Lung (tissue), 12 donors: ENCODE data around the gene TGFA. TPM values are rescaled to one million over a fixed set of nuclear protein-coding genes. Genes with fewer than 3 reads are reported as not detected.

Experiments
- ATAC-seq: fragments of 200-7000 bp; cut with Tn5 transposase; one replicate; pipeline ENCODE4 v1.9.1; 2020; ENCODE audit warnings: moderate number of reproducible peaks; ENCODE audit not compliant: insufficient read depth, low FRiP score
- DNase-seq, 3 donors: peaks; one replicate each; pipeline ENCODE4 v3.0.0-alpha.2; 2013 to 2017
- H3K27ac ChIP-seq, 2 donors: one replicate each; pipeline ENCODE4 v1.5.1; 2013; ENCODE audit warnings: mild to moderate bottlenecking in 2 of 2, moderate library complexity in 2 of 2, control low read depth in 1 of 2, inconsistent platforms in 1 of 2, low read depth in 1 of 2, low read length in 1 of 2
- H3K27me3 ChIP-seq, 3 donors: one replicate each; pipeline ENCODE4 v1.5.1; 2013; ENCODE audit warnings: low read length in 2 of 3; ENCODE audit not compliant: control insufficient read depth in 3 of 3, insufficient read depth in 3 of 3
- H3K36me3 ChIP-seq, 4 donors: one replicate each; pipeline ENCODE4 v1.5.1; 2013; ENCODE audit warnings: low read length in 4 of 4, mild to moderate bottlenecking in 1 of 4, moderate library complexity in 1 of 4; ENCODE audit not compliant: control insufficient read depth in 4 of 4, insufficient read depth in 4 of 4
- H3K4me1 ChIP-seq, 5 donors: one replicate each; pipeline ENCODE4 v1.5.1; 2013; ENCODE audit warnings: low read length in 5 of 5, mild to moderate bottlenecking in 2 of 5, moderate library complexity in 1 of 5; ENCODE audit not compliant: control insufficient read depth in 5 of 5, insufficient read depth in 5 of 5
- H3K4me3 ChIP-seq: one replicate; pipeline ENCODE4 v1.5.1; 2013; ENCODE audit warnings: mild to moderate bottlenecking, control low read depth, moderate library complexity
- H3K9ac ChIP-seq, 2 donors: one replicate each; pipeline ENCODE4 v1.5.1; 2013; ENCODE audit warnings: low read length in 2 of 2, control low read depth in 1 of 2; ENCODE audit not compliant: insufficient read depth in 1 of 2
- H3K9me3 ChIP-seq, 4 donors: one replicate each; pipeline ENCODE4 v1.5.1; 2013; ENCODE audit warnings: low read length in 3 of 4, mild to moderate bottlenecking in 1 of 4, moderate library complexity in 1 of 4; ENCODE audit not compliant: control insufficient read depth in 4 of 4, insufficient read depth in 3 of 4
- CTCF ChIP-seq: IDR thresholded peaks from 2 replicates; pipeline ENCODE4 v1.5.1; 2012; ENCODE audit warnings: mild to moderate bottlenecking; ENCODE audit errors: control extremely low read depth, extremely low read depth
- WGBS, 2 donors: extraction: QIAGEN DNeasy Blood & Tissue Kit; methylation state at CpG; one replicate each; pipeline ENCODE4 v1.1.7; 2013; 5-methylcytosine and 5-hydroxymethylcytosine counted together
- polyA plus RNA-seq, 2 donors: library from polyadenylated mRNA; stranded (reverse); fragments of 200-250 nt; gene quantifications; one replicate each; pipeline ENCODE4 v1.2.1, GENCODE V29; 2013
- total RNA-seq, 2 donors: library from RNA; depleted of rRNA in 1 of 2; stranded (reverse); fragments of >200 nt in 1 of 2; gene quantifications; one replicate each; pipeline ENCODE4 v1.2.1, GENCODE V29; 2014 to 2021
- donor health status: control.
- donor health status: control.
- donor health status: Bipolar disorder and iron deficiency.
- donor health status: healthy.
- donor health status: DM: yes; HTN: yes; CAD: no.

Gene TGFA
- total and polyA plus RNA-seq, 4 donors, result 1.9 to 13.0 (median 7.0) TPM

GRCh38 chr2:70494293-70494886 is 59.2 kb downstream of the TGFA start:
- Histone ChIP-seq H3K4me3 (no peak overlapping the region), H3K27ac (no peak overlapping the region), H3K9me3 (no peaks in the 10 kb centered on the region), H3K27me3 (no peaks in the 10 kb centered on the region), H3K36me3 (no peaks in the 10 kb centered on the region), H3K4me1 (no peaks in the 10 kb centered on the region), H3K9ac (no peak overlapping the region)
- 78 to 90% methylated on average over 3 of the region's 3 CpGs for WGBS, 2 donors
- ATAC-seq (no peak), DNase-seq (no peak)
- no peak for TF ChIP-seq CTCF

- Histone ChIP-seq H3K9me3 (no peaks in the 10 kb centered on the region), H3K4me3 (no peak overlapping the region), H3K36me3 (no peaks in the 10 kb centered on the region), H3K4me1 (peaks cover 0 to 1% (median 0%) of the 10 kb centered on the region in 5 donors), H3K27me3 (no peaks in the 10 kb centered on the region), H3K9ac (no peak overlapping the region), H3K27ac (no peak overlapping the region)
- 80 to 84% methylated on average over 5 of the region's 5 CpGs for WGBS, 2 donors
- ATAC-seq, result no peak
- no peak for TF ChIP-seq CTCF
- no peak for DNase-seq
These were observed 63.2 kb downstream of the TGFA start for GRCh38 chr2:70490381-70490780.

GRCh38 chr2:70489165-70489564 is 64.5 kb downstream of the TGFA start:
- Histone ChIP-seq H3K27ac (no peak overlapping the region), H3K9me3 (no peaks in the 10 kb centered on the region), H3K9ac (no peak overlapping the region), H3K36me3 (no peaks in the 10 kb centered on the region), H3K4me3 (no peak overlapping the region), H3K27me3 (no peaks in the 10 kb centered on the region), H3K4me1 (peaks cover 0 to 1% (median 0%) of the 10 kb centered on the region in 5 donors)
- no peak for DNase-seq
- no peak for ATAC-seq
- TF ChIP-seq CTCF, result no peak
- WGBS, 2 donors, result 79 to 90% methylated on average over 10 of the region's 10 CpGs

- 83 to 91% methylated on average over 1 of the region's 1 CpG for WGBS, 2 donors
- ATAC-seq (no peak), DNase-seq (no peak)
- Histone ChIP-seq H3K27me3 (peaks cover 0 to 2% (median 0%) of the 10 kb centered on the region in 3 donors), H3K27ac (no peak overlapping the region), H3K36me3 (no peaks in the 10 kb centered on the region), H3K9me3 (peaks cover 0 to 2% (median 0%) of the 10 kb centered on the region in 4 donors), H3K9ac (no peak overlapping the region), H3K4me1 (peaks cover 0 to 1% (median 0%) of the 10 kb centered on the region in 5 donors), H3K4me3 (no peak overlapping the region)
- no peak for TF ChIP-seq CTCF
These were observed 69.5 kb downstream of the TGFA start for GRCh38 chr2:70484086-70484485.
